Colonic mucosa (tissue), 4 donors: ENCODE data around the gene GALNT10. TPM values are rescaled to one million over a fixed set of nuclear protein-coding genes. Genes with fewer than 3 reads are reported as not detected.

Experiments
- DNase-seq: peaks from one replicate; pipeline ENCODE4 v3.0.0-alpha.2; 2020
- H3K27ac ChIP-seq: fragments of 200-600 bp; one replicate; pipeline ENCODE4 v1.8.0; 2021
- H3K27me3 ChIP-seq: fragments of 200-600 bp; one replicate; pipeline ENCODE4 v1.8.0; 2021
- H3K36me3 ChIP-seq: fragments of 200-600 bp; one replicate; pipeline ENCODE4 v1.8.0; 2021
- H3K4me1 ChIP-seq: fragments of 200-600 bp; one replicate; pipeline ENCODE4 v1.8.0; 2021; ENCODE audit warnings: mild to moderate bottlenecking
- H3K4me3 ChIP-seq: fragments of 200-600 bp; one replicate; pipeline ENCODE4 v1.8.0; 2021
- H3K9ac ChIP-seq, 2 donors: one replicate each; pipeline ENCODE4 v1.7.0; 2013; ENCODE audit warnings: control low read depth in 2 of 2, low read depth in 2 of 2, low read length in 2 of 2
- H3K9me3 ChIP-seq: fragments of 200-600 bp; one replicate; pipeline ENCODE4 v1.8.0; 2021
- intact Hi-C: fragments of 100-400 bp; cut with DNase I; formaldehyde crosslinking; loops from one replicate; pipeline ENCODE4 v1.14.1; 2022
- total RNA-seq, 2 donors: library from RNA; stranded (reverse); fragmentation: NEBNext Ultra II Directional in 1 of 2; extraction: Animal tissue kit (Norgen Biotek cat#: 25700) in 1 of 2; gene quantifications; one replicate each; pipeline ENCODE4 v1.2.1, GENCODE V29; 2021
- TF ChIP-seq, protein P1 (sequence below): fragments of 200-600 bp; IDR thresholded peaks from one replicate; pipeline ENCODE4 v1.8.0; 2022; ENCODE audit warnings: antibody characterized with exemption, mild to moderate bottlenecking
- donor health status: healthy.
- donor health status: DM: no; HTN: no; CAD: no.
- donor health status: DM: no; HTN: no; CAD: no.

GALNT10 gene
- total RNA-seq, 2 donors from 2014 or later = 40.0 to 46.7 TPM

- no peak overlapping the region for H3K4me3 ChIP-seq
- TF ChIP-seq, protein P1, sequence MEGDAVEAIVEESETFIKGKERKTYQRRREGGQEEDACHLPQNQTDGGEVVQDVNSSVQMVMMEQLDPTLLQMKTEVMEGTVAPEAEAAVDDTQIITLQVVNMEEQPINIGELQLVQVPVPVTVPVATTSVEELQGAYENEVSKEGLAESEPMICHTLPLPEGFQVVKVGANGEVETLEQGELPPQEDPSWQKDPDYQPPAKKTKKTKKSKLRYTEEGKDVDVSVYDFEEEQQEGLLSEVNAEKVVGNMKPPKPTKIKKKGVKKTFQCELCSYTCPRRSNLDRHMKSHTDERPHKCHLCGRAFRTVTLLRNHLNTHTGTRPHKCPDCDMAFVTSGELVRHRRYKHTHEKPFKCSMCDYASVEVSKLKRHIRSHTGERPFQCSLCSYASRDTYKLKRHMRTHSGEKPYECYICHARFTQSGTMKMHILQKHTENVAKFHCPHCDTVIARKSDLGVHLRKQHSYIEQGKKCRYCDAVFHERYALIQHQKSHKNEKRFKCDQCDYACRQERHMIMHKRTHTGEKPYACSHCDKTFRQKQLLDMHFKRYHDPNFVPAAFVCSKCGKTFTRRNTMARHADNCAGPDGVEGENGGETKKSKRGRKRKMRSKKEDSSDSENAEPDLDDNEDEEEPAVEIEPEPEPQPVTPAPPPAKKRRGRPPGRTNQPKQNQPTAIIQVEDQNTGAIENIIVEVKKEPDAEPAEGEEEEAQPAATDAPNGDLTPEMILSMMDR = no peak
These were observed 133.5 kb downstream of the GALNT10 start for GRCh38 chr5:154324033-154324432.

GRCh38 chr5:154325566-154325965 is 135.0 kb downstream of the GALNT10 start:
- TF ChIP-seq, protein P1 = no peak
- intact Hi-C loops = no loop called here
- no peak for DNase-seq
- Histone ChIP-seq H3K9me3 (no peaks in the 10 kb centered on the region), H3K27me3 (no peaks in the 10 kb centered on the region), H3K4me3 (no peak overlapping the region), H3K27ac (no peak overlapping the region), H3K36me3 (no peaks in the 10 kb centered on the region), H3K9ac (no peak overlapping the region), H3K4me1 (no peaks in the 10 kb centered on the region)

More at GRCh38 chr5:154324033-154324432, 133.5 kb downstream of the GALNT10 start:
- H3K9me3 ChIP-seq = no peaks in the 10 kb centered on the region
- H3K27ac ChIP-seq = no peak overlapping the region
- no peak overlapping the region for H3K9ac ChIP-seq
- no peaks in the 10 kb centered on the region for H3K4me1 ChIP-seq
- DNase-seq = no peak
- intact Hi-C loops = no loop called here
- no peaks in the 10 kb centered on the region for H3K27me3 ChIP-seq
- no peaks in the 10 kb centered on the region for H3K36me3 ChIP-seq

DNA sequence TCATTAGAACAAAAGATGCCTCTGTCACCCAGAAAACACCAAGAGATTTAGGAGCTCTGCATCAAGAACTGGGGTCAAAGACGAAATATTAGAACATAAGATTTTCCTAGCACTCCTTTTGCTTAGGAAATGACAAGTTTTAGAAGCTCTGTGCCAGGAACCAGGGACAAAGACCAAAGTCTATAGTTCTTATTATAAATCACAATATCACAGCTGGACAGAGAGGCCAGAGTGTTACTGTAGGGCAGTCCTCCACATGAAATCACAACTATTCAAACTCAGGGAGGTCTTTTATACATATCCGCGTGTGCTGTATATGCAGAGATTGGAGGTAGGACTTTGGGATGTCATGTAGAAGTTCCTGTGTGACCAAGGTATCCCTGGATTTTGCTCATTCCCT is 138.5 kb downstream of the GALNT10 start:
- Histone ChIP-seq H3K36me3 (no peaks in the 10 kb centered on the region), H3K9ac (no peak overlapping the region), H3K4me3 (no peak overlapping the region), H3K27ac (no peak overlapping the region), H3K4me1 (no peaks in the 10 kb centered on the region), H3K27me3 (no peaks in the 10 kb centered on the region), H3K9me3 (no peaks in the 10 kb centered on the region)
- TF ChIP-seq, protein P1 = no peak
- intact Hi-C loops = no loop called here
- no peak for DNase-seq

DNA sequence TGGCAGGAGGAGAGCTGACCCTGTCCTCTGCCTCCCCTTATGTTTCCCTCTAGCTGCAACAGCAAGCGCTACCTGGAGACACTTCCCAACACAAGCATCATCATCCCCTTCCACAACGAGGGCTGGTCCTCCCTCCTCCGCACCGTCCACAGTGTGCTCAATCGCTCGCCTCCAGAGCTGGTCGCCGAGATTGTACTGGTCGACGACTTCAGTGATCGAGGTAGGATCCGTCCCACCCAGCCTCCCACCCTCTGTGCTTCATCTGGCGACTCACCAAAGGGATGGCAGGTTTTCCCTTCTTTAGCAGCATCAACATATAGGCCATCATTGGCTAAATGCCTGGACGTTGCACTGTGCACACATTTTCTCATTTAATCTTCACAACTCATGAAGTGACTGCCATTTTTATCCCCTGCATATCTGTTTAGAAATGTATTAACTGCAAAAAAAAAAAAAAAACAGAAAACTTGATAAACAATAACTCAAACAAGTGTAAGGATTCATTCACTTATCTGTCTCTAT is 139.0 kb downstream of the GALNT10 start:
- TF ChIP-seq, protein P1 = no peak
- DNase-seq = no peak
- H3K9me3 ChIP-seq = no peaks in the 10 kb centered on the region
- no peak overlapping the region for H3K4me3 ChIP-seq
- H3K27me3 ChIP-seq = no peaks in the 10 kb centered on the region
- intact Hi-C loops = no loop called here
- H3K4me1 ChIP-seq = no peaks in the 10 kb centered on the region
- no peak overlapping the region for H3K9ac ChIP-seq
- no peak overlapping the region for H3K27ac ChIP-seq
- H3K36me3 ChIP-seq = no peaks in the 10 kb centered on the region

- no peaks in the 10 kb centered on the region for H3K4me1 ChIP-seq
- H3K27ac ChIP-seq = no peak overlapping the region
- no peaks in the 10 kb centered on the region for H3K9me3 ChIP-seq
- no peak for DNase-seq
- intact Hi-C loops = no loop called here
- no peaks in the 10 kb centered on the region for H3K27me3 ChIP-seq
- TF ChIP-seq, protein P1 = no peak
- H3K9ac ChIP-seq = no peak overlapping the region
- no peaks in the 10 kb centered on the region for H3K36me3 ChIP-seq
- H3K4me3 ChIP-seq = no peak overlapping the region
These were observed 139.6 kb downstream of the GALNT10 start for GRCh38 chr5:154330097-154330667.
